ENCODE measurements around the gene CBX4. TPM values are rescaled to one million over a fixed set of nuclear protein-coding genes. Genes with fewer than 3 reads are reported as not detected.

Gene CBX4
- total and polyA plus RNA-seq, 2 of the 13 experiments (the other 11 are each of a cell fraction or from before 2014, with no cell fraction given) = 25.8 to 50.8 TPM

DNA sequence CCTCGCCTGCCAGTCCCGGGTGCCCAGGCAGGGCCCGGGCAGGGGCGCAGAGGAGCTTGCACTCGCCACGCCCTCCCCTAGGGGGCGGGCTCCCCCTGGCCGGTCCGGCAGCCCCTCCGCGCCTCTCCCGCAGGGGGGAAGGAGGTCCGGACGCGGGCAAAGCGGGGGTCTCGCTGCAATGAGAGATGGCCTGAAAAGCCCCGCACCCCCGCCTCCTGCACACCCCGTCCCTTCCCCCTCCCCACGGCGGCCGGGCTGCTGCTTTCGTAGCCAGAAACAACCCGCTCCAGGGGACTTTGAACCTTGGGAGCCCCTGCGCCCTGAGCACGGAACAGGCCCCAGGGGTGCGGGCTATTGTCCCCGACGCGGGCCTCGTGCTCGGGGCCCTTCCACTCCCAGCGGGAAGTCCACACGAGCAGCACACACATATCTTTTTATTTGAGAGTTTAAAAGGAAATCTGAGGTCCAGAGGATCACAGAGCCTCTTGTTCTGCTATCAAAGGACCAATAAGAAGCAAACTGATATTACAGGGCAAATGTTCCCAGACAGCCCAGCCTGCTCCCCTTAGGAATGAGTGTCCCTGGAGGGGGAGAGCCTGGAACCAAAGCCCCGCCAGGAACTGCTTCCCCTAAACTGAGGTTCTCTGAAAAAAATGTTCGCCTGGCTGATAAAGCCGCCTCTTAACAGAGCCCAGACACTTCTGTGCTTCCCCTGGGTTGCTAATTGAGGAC is 5.8 kb upstream of the CBX4 start (continued):
- TF ChIP-seq, protein P1, sequence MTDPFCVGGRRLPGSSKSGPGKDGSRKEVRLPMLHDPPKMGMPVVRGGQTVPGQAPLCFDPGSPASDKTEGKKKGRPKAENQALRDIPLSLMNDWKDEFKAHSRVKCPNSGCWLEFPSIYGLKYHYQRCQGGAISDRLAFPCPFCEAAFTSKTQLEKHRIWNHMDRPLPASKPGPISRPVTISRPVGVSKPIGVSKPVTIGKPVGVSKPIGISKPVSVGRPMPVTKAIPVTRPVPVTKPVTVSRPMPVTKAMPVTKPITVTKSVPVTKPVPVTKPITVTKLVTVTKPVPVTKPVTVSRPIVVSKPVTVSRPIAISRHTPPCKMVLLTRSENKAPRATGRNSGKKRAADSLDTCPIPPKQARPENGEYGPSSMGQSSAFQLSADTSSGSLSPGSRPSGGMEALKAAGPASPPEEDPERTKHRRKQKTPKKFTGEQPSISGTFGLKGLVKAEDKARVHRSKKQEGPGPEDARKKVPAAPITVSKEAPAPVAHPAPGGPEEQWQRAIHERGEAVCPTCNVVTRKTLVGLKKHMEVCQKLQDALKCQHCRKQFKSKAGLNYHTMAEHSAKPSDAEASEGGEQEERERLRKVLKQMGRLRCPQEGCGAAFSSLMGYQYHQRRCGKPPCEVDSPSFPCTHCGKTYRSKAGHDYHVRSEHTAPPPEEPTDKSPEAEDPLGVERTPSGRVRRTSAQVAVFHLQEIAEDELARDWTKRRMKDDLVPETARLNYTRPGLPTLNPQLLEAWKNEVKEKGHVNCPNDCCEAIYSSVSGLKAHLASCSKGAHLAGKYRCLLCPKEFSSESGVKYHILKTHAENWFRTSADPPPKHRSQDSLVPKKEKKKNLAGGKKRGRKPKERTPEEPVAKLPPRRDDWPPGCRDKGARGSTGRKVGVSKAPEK (CRISPR knock-in tag; IDR thresholded peaks at IDR 0.05; ENCODE audit: borderline replicate concordance) = no peak
- TF ChIP-seq SNRNP70 (IDR thresholded peaks at IDR 0.05; ENCODE audit: low read depth, low read length) = no peak
- no peak for TF ChIP-seq ATF7-NPFF (CRISPR knock-in tag; IDR thresholded peaks at IDR 0.05; ENCODE audit: low read depth)
- TF ChIP-seq, protein P2, sequence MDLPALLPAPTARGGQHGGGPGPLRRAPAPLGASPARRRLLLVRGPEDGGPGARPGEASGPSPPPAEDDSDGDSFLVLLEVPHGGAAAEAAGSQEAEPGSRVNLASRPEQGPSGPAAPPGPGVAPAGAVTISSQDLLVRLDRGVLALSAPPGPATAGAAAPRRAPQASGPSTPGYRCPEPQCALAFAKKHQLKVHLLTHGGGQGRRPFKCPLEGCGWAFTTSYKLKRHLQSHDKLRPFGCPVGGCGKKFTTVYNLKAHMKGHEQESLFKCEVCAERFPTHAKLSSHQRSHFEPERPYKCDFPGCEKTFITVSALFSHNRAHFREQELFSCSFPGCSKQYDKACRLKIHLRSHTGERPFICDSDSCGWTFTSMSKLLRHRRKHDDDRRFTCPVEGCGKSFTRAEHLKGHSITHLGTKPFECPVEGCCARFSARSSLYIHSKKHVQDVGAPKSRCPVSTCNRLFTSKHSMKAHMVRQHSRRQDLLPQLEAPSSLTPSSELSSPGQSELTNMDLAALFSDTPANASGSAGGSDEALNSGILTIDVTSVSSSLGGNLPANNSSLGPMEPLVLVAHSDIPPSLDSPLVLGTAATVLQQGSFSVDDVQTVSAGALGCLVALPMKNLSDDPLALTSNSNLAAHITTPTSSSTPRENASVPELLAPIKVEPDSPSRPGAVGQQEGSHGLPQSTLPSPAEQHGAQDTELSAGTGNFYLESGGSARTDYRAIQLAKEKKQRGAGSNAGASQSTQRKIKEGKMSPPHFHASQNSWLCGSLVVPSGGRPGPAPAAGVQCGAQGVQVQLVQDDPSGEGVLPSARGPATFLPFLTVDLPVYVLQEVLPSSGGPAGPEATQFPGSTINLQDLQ (CRISPR knock-in tag; IDR thresholded peaks at IDR 0.05) = no peak
- TF ChIP-seq CHD2 (IDR thresholded peaks at IDR 0.05; ENCODE audit: low read depth, low read length) = no peak; the same call in 1 of the 2 replicates
- no peak for TF ChIP-seq ATAD3A (CRISPR knock-in tag; IDR thresholded peaks at IDR 0.05)
- TF ChIP-seq ZBTB21 (CRISPR knock-in tag; IDR thresholded peaks at IDR 0.05) = peak; percentile 68
- peak in 1 of 2 experiments; percentile 23; a peak in 1 of 4 replicates for TF ChIP-seq NR2F1 (CRISPR knock-in tag; IDR thresholded peaks at IDR 0.05)
- peak; percentile 34; the same call in 1 of the 2 replicates for TF ChIP-seq ZSCAN31 (CRISPR knock-in tag; IDR thresholded peaks at IDR 0.05; ENCODE audit: low read depth)
- TF ChIP-seq, protein P3, sequence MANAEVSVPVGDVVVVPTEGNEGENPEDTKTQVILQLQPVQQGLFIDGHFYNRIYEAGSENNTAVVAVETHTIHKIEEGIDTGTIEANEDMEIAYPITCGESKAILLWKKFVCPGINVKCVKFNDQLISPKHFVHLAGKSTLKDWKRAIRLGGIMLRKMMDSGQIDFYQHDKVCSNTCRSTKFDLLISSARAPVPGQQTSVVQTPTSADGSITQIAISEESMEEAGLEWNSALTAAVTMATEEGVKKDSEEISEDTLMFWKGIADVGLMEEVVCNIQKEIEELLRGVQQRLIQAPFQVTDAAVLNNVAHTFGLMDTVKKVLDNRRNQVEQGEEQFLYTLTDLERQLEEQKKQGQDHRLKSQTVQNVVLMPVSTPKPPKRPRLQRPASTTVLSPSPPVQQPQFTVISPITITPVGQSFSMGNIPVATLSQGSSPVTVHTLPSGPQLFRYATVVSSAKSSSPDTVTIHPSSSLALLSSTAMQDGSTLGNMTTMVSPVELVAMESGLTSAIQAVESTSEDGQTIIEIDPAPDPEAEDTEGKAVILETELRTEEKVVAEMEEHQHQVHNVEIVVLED (CRISPR knock-in tag; IDR thresholded peaks at IDR 0.05; ENCODE audit: borderline replicate concordance) = peak; percentile 72; the same call in 1 of the 2 replicates
- no peak for TF ChIP-seq JARID2 (CRISPR knock-in tag; IDR thresholded peaks at IDR 0.05; ENCODE audit: insufficient replicate concordance)
- no peak for TF ChIP-seq PLRG1 (conservative IDR thresholded peaks at IDR 0.05)
- peak; percentile 59; the same call in 1 of the 2 replicates for TF ChIP-seq ZNF292 (CRISPR knock-in tag; IDR thresholded peaks at IDR 0.05; ENCODE audit: borderline replicate concordance, low read depth)
- 0 out of 2 replicates have a peak, but pooled peaks have one; percentile 42 for TF ChIP-seq DNMT3B (CRISPR knock-in tag; conservative IDR thresholded peaks at IDR 0.05)
- no peak for TF ChIP-seq RAD51 (IDR thresholded peaks at IDR 0.05; ENCODE audit: borderline replicate concordance)
- TF ChIP-seq, protein P4, sequence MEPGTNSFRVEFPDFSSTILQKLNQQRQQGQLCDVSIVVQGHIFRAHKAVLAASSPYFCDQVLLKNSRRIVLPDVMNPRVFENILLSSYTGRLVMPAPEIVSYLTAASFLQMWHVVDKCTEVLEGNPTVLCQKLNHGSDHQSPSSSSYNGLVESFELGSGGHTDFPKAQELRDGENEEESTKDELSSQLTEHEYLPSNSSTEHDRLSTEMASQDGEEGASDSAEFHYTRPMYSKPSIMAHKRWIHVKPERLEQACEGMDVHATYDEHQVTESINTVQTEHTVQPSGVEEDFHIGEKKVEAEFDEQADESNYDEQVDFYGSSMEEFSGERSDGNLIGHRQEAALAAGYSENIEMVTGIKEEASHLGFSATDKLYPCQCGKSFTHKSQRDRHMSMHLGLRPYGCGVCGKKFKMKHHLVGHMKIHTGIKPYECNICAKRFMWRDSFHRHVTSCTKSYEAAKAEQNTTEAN (CRISPR knock-in tag; conservative IDR thresholded peaks at IDR 0.05) = peak; percentile 71; the same call in 1 of the 2 replicates
- TF ChIP-seq RXRA (CRISPR knock-in tag; IDR thresholded peaks at IDR 0.05) = peak; percentile 78
- peak; percentile 84 for TF ChIP-seq MEIS2 (CRISPR knock-in tag; IDR thresholded peaks at IDR 0.05)
- TF ChIP-seq TBX2 (CRISPR knock-in tag; IDR thresholded peaks at IDR 0.05; ENCODE audit: borderline replicate concordance) = peak; percentile 76; the same call in 1 of the 2 replicates
- no peak for TF ChIP-seq ZNF260 (CRISPR knock-in tag; IDR thresholded peaks at IDR 0.05; ENCODE audit: borderline replicate concordance, low read depth)
- peak; percentile 76; the same call in 1 of the 2 replicates for TF ChIP-seq ZNF598 (CRISPR knock-in tag; IDR thresholded peaks at IDR 0.05; ENCODE audit: borderline replicate concordance)
